Adipose tissue (tissue), 3 donors: ENCODE results near the gene KIAA0319L. TPM values are rescaled to one million over a fixed set of nuclear protein-coding genes. Genes with fewer than 3 reads are reported as not detected.

Source experiments
- polyA plus RNA-seq, 3 donors: library from polyadenylated mRNA; stranded (reverse); fragments of 200-250 nt; gene quantifications; one replicate each; pipeline ENCODE4 v1.2.3, GENCODE V29; 2013
- donor health status: healthy with polysubstance abuse.
- donor health status: Bipolar disorder and iron deficiency.
- donor health status: healthy.

Gene KIAA0319L
- polyA plus RNA-seq, 3 donors: 16.9 to 29.0 (median 19.8) TPM

Other genes starting within 250 kb of the KIAA0319L start
- gene NCDN, start 396 bp upstream of the KIAA0319L start, polyA plus RNA-seq: 10 to 100 TPM in 2 of 3 donors, 1 to 10 TPM in 1; 5.3 to 11.6 (median 11.2) TPM
- gene TFAP2E, start 15.9 kb upstream of the KIAA0319L start, polyA plus RNA-seq: 1 to 10 TPM in 1 of 3 donors, under 1 TPM in 2; 0.28 to 1.0 (median 0.34) TPM
- 10 to 100 TPM; 18.0 to 38.8 (median 37.1) TPM for gene PSMB2, start 84.1 kb upstream of the KIAA0319L start, polyA plus RNA-seq
- 10 to 100 TPM in 2 of 3 donors, 1 to 10 TPM in 1; 2.6 to 13.9 (median 10.3) TPM for gene C1orf216, start 161.5 kb upstream of the KIAA0319L start, polyA plus RNA-seq
- gene CLSPN, start 212.6 kb upstream of the KIAA0319L start, polyA plus RNA-seq: under 1 TPM; 0.12 to 0.45 (median 0.19) TPM